NCI-H446 treated with DMSO at 0.1 percent for 48 hours (cell line): ENCODE results near the gene VAC14.

Source experiments
- DNase-seq: peaks from one replicate; lab custom pipeline; 2025; lab: John Stamatoyannopoulos, UW

Gene VAC14

DNA sequence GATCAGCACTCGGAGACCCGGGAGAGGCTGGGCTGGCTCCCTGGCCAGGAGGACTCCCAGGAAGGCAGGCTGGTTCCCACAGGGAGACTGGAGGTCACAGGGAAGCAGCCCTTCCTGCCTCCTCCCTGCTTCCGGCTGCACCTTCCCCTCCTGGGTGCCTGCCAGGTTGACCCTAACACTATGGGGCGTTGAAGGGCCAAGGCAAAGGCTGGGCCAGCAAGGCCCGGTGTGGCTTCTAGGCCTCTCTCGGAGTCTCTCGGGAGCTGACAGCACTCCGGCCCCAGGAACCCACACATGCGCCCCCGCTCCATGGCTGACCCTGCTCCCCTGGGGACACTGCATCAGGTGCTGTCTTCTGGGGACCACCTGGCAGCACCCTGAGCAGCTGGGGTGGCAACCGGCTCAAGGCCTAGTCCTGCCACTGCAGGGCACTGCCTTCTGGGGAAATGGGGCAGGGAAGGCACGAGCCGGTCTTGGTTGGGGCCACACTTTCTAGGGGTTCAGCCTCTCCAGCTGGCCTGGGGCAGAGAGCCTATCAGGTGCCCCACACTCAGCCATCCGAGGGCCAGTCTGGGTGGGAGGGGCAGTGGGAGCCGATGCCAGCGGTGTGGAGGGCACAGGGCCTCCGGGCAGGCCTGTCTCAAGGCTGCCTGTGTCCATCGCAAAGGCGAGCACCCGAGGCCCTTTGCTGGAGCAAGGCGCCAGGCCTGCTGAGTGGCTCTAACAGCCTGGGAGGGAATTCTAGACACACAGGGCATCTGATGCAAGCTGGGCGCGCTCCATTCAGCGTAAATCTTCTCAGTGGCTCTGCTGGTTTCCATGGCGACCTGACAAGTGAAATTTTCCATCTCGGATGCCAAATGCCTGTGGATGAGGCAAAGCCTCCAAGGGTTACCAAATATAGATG is 109.5 kb downstream of the VAC14 start:
- peak; percentile 76 for DNase-seq

- DNase-seq = no peak
Observed at GRCh38 chr16:70689970-70690891, 110.7 kb downstream of the VAC14 start.

DNA sequence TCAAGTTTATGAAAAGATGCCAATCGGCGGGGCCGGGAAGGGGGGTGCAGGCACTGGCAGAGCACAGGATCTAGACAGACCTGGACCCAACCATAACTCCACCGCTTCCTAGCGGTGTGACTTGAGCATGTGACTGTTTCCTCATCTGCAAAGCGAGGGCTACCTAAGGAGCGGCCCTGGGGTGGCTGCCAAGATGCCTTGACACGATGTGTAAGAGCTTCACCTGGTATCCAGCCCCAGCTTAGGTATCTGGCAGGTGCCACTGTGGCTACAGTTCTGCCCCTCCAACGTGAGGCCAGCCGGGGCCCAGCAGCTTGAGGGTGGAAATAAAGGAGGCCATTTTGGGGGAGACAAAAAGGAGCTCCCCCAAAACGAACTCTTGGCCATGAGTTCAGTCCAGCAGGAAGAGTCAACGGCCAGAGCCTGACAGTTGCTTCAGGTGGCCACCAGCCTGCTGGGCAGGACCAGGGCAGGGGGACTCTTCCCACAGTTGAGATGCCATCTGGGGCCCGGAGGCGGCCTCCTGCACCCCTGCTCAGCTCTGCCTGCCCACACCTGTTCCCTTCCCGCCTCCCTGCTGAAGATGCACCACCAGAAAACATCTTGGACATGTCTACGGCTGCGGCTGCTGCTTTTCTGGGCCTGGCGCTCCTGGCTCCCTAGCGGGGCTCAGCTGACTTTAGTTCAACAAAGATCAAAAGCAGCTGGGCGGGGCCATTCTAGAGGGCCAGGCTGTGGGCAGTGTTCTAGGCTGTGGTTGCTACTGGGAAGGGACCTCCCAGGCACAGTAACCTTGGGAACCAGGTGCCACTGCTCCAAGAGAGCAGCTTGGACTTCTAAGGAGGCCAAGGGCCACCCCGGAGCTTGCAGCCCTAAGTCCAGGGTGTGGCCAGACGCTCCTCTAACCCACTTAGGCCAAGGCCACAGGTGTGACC is 111.7 kb downstream of the VAC14 start:
- no peak for DNase-seq

DNA sequence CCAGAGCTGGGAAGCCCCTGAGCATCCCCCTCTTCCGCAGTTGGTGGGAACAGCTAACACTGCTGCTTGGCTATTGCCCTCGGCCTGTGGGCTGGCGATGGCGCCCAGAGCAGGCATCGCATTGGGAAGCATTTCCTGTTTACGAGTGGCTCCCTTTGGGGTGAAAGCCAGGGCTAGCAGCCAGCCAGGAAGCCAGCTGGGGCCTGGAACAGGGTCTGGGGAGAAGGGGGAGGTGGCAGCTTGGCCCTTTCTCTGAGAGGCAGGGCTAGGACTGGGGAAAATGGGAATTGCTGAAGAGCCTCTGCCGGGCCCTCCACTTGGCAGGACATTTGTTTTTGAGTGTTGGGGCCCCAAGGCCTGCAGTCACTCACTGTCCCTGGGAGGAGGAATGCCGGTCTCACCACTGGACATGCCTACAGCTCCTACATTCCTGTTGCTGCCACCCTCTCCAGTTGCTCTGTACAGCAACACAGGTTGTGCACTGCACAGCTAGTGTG is 112.7 kb downstream of the VAC14 start:
- peak; percentile 25 for DNase-seq

- DNase-seq = no peak
Observed at GRCh38 chr16:70687671-70688245, 113.2 kb downstream of the VAC14 start.

- no peak for DNase-seq
Observed at GRCh38 chr16:70687102-70687511, 113.9 kb downstream of the VAC14 start.

- no peak for DNase-seq
Observed at GRCh38 chr16:70686376-70687101, 114.4 kb downstream of the VAC14 start.

DNA sequence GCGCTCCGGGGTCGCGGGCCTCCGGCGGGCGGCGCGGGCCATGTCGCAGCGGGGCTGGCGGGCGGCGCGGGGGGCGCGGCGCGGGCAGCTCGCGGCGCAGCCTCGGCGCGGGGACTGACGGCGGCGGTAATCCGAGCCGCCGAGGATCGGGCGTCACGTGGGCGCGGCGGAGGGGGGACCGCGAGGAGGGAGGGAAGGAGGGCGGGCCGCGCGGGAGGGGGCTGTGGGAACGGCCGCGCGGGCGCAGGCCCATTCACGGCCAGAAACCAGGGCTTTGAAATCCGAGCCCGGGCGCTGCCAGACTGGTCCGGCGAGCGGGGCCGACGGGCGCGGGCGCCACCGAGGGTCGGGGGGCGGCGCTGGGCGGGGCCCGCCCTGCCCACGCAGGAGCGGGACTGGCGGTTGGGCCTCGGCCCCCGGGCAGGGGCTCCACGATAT is 115.0 kb downstream of the VAC14 start, which contains the start of gene MTSS2:
Gene MTSS2 (minus strand): TSS at position 116 of the 438 bp plus-strand sequence. CDS start 262 bp downstream, outside the sequence.
- DNase-seq = peak; percentile 26

DNA sequence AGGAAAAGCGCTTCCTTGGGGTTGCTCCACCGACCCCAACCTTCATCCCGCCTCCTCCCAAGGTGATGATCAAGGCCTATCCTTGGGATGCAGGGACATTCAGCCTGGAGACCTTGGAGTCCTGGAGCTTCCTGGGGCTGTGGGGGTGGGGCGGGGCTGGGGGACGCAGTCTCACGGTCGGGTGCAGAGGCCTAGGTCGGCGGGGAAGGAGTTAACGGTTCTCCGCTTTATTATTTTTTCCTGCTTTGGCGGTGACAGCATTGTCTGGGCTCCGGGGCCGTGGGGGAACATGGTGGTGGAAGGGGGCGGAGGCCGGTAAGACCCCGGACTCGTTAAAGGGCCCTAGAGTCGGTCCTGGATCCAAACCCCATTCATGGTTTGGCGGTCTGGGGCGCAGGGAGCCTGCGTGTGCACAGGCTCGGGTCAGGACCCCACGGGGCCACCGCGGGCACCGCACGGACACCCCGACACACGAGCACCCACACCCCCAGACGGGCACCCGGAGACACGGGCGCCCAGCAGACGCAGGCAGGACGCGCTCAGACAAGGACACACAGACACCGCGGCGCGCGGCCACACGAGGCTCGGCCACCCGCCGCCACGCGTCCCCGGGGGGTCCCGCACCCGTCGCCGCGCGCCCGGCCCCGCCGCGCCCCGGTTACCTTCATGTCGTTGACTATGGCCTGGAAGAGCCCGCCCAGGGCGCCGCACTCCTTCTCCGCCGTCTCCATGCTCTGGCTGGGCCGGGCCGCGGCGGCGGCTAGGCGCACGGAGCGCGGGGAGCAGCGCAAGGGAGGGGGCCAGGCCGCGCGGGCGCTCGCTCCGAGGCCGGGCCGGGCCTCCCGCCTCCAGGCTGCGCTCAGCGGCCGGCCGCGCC is 115.7 kb downstream of the VAC14 start:
- no peak for DNase-seq

GRCh38 chr16:70684146-70685060 is 116.6 kb downstream of the VAC14 start:
- no peak for DNase-seq

- DNase-seq = no peak
Observed at GRCh38 chr16:70683146-70683944, 117.6 kb downstream of the VAC14 start.

DNA sequence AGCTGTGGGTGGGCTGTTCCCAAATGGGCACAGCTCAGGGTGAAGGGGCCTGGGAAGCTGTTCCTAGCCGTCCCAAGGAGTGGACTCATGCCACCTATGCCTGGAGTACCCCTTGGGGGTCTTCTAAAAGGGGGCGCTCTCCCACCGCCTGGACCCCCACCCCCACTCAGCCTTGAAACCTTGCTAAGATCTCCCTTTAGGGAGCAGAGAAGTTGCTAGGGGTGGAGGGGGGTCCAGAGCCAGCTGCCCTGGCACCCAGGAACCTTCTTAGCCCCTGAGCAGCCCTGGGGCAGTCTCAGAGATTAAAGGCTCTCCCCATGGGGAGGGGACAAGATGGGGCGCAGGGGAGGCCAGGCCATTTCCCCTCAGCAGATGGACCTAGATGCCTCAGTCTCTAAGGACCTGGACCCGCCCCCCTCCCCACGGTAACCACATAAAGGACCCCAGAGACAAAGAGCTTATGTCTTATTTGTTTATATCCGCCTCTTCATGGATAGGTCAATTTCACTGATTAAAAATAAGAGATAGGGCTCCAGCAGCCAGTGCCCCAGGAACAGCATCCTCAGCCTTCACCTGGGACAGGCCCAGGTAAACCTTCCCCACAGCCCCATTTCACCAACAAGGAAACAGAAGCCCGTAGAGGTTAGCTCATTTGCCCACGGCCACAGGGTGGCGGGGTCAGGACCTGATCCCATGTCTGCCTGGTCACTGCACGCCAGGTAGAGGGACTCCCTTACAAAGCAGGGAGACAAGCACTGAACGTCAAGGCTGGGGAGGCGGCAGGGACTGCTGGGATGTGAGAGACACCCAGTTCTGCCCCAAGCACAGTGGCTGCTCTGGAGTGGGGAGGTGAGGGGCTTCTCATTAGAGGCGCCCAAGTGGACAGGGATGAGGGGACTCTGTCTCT is 118.5 kb downstream of the VAC14 start:
- DNase-seq = no peak

- no peak for DNase-seq
Observed at GRCh38 chr16:70681382-70682238, 119.3 kb downstream of the VAC14 start.

GRCh38 chr16:70680495-70681381 is 120.2 kb downstream of the VAC14 start:
- no peak for DNase-seq
